H9 (cell line): Measurements from ENCODE around the gene APOL6. TPM values are rescaled to one million over a fixed set of nuclear protein-coding genes. Genes with fewer than 3 reads are reported as not detected.

Experiments used
- DNase-seq: peaks from one replicate; pipeline ENCODE4 v3.0.0-alpha.2; 2017
- H2AFZ ChIP-seq: one replicate; pipeline ENCODE4 v1.6.1; 2013; ENCODE audit warnings: mild to moderate bottlenecking, low read length, control low read depth, moderate library complexity
- H2AK5ac ChIP-seq: 2 replicates; pipeline ENCODE4 v1.6.1; 2013; ENCODE audit warnings: low read length, control low read depth, mixed read lengths; ENCODE audit not compliant: insufficient read length
- H2BK120ac ChIP-seq: one replicate; pipeline ENCODE4 v1.6.1; 2013; ENCODE audit warnings: low read depth, mild to moderate bottlenecking, low read length, control low read depth, inconsistent platforms; ENCODE audit not compliant: poor library complexity, severe bottlenecking
- H2BK12ac ChIP-seq: 2 replicates; pipeline ENCODE4 v1.6.1; 2013; ENCODE audit warnings: low read length, control low read depth, mixed read lengths, low read depth; ENCODE audit not compliant: insufficient read length
- H2BK15ac ChIP-seq: 2 replicates; pipeline ENCODE4 v1.6.1; 2013; ENCODE audit warnings: low read depth, low read length, control low read depth
- H2BK20ac ChIP-seq: one replicate; pipeline ENCODE4 v1.6.1; 2013; ENCODE audit warnings: low read depth, mild to moderate bottlenecking, low read length, control low read depth, inconsistent platforms; ENCODE audit not compliant: poor library complexity, severe bottlenecking
- H2BK5ac ChIP-seq: 2 replicates; pipeline ENCODE4 v1.6.1; 2013; ENCODE audit warnings: low read length, control low read depth, mixed read lengths; ENCODE audit not compliant: insufficient read length
- H3K14ac ChIP-seq: 2 replicates; pipeline ENCODE4 v1.6.1; 2013; ENCODE audit warnings: low read length, control low read depth; ENCODE audit not compliant: insufficient read depth
- H3K18ac ChIP-seq: 2 replicates; pipeline ENCODE4 v1.6.1; 2013; ENCODE audit warnings: low read depth, mild to moderate bottlenecking, mixed read lengths, low read length, control low read depth; ENCODE audit not compliant: insufficient read length
- H3K23ac ChIP-seq: 2 replicates; pipeline ENCODE4 v1.6.1; 2013; ENCODE audit warnings: low read length, control low read depth, mixed read lengths, low read depth; ENCODE audit not compliant: insufficient read length
- H3K23me2 ChIP-seq: 2 replicates; pipeline ENCODE4 v1.6.1; 2013; ENCODE audit warnings: low read depth, mild to moderate bottlenecking, mixed read lengths, low read length, control low read depth; ENCODE audit not compliant: insufficient read length, poor library complexity, severe bottlenecking
- H3K27ac ChIP-seq: 2 replicates; pipeline ENCODE4 v1.5.1; 2013; ENCODE audit warnings: low read length, control low read depth, mixed read lengths, low read depth; ENCODE audit not compliant: insufficient read length
- H3K27me3 ChIP-seq: 2 replicates; pipeline ENCODE4 v1.6.1; 2013; ENCODE audit warnings: low read length, control low read depth, inconsistent platforms; ENCODE audit not compliant: insufficient read depth
- H3K4ac ChIP-seq: 2 replicates; pipeline ENCODE4 v1.6.1; 2013; ENCODE audit warnings: low read depth, mild to moderate bottlenecking, control low read depth, inconsistent platforms, low read length, moderate library complexity
- H3K4me1 ChIP-seq: 2 replicates; pipeline ENCODE4 v1.6.1; 2013; ENCODE audit warnings: low read length, control low read depth, inconsistent platforms; ENCODE audit not compliant: insufficient read depth
- H3K4me2 ChIP-seq: 2 replicates; pipeline ENCODE4 v1.6.1; 2013; ENCODE audit warnings: low read length, control low read depth, mixed read lengths; ENCODE audit not compliant: insufficient read length, insufficient read depth
- H3K56ac ChIP-seq: 2 replicates; pipeline ENCODE4 v1.6.1; 2013; ENCODE audit warnings: low read depth, mild to moderate bottlenecking, mixed read lengths, low read length, control low read depth; ENCODE audit not compliant: insufficient read length
- H3K79me1 ChIP-seq: 2 replicates; pipeline ENCODE4 v1.6.1; 2013; ENCODE audit warnings: low read depth, mild to moderate bottlenecking, moderate library complexity, low read length, control low read depth, inconsistent platforms; ENCODE audit not compliant: insufficient read depth, poor library complexity, severe bottlenecking
- H3K79me2 ChIP-seq: 2 replicates; pipeline ENCODE4 v1.6.1; 2013; ENCODE audit warnings: low read length, control low read depth, inconsistent platforms; ENCODE audit not compliant: insufficient read depth
- H3K9ac ChIP-seq: 2 replicates; pipeline ENCODE4 v1.6.1; 2013; ENCODE audit warnings: low read length, control low read depth, mixed read lengths; ENCODE audit not compliant: insufficient read length; ENCODE audit errors: extremely low read depth
- H3K9me3 ChIP-seq: one replicate; pipeline ENCODE4 v1.6.1; 2013; ENCODE audit warnings: low read depth, low read length, inconsistent platforms; ENCODE audit not compliant: control insufficient read depth
- H3T11ph ChIP-seq: one replicate; pipeline ENCODE4 v1.6.1; 2013; ENCODE audit warnings: mild to moderate bottlenecking, low read length, control low read depth, inconsistent platforms
- H4K20me1 ChIP-seq: one replicate; pipeline ENCODE4 v1.6.1; 2013; ENCODE audit not compliant: control insufficient read depth, insufficient read length, insufficient read depth
- H4K5ac ChIP-seq: 2 replicates; pipeline ENCODE4 v1.6.1; 2013; ENCODE audit warnings: low read depth, mild to moderate bottlenecking, mixed read lengths, low read length, control low read depth; ENCODE audit not compliant: insufficient read length
- H4K8ac ChIP-seq: replicated peaks from 2 replicates; pipeline ENCODE4 v1.6.1; 2013; ENCODE audit warnings: low read length, control low read depth, mixed read lengths, low read depth; ENCODE audit not compliant: insufficient read length
- H4K91ac ChIP-seq: 2 replicates; pipeline ENCODE4 v1.6.1; 2013; ENCODE audit warnings: low read depth, mild to moderate bottlenecking, moderate library complexity, mixed read lengths, low read length, control low read depth; ENCODE audit not compliant: insufficient read length
- H3K27ac Mint-ChIP-seq, 3 experiments: 2 replicates in 2 of 3; 3 replicates in 1 of 3; pipeline ENCODE4 v1.8.0; 2020 to 2021; ENCODE audit warnings: mixed read lengths in 3 of 3, mild to moderate bottlenecking in 1 of 3, moderate library complexity in 1 of 3
- H3K27me3 Mint-ChIP-seq: 2 replicates; pipeline ENCODE4 v1.8.0; 2021; ENCODE audit warnings: low read depth, mild to moderate bottlenecking, moderate library complexity, mixed read lengths
- H3K36me3 Mint-ChIP-seq, 3 experiments: 2 replicates in 2 of 3; 3 replicates in 1 of 3; pipeline ENCODE4 v1.8.0; 2020 to 2021; ENCODE audit warnings: low read depth in 3 of 3, mixed read lengths in 3 of 3; ENCODE audit not compliant: insufficient read depth in 1 of 3
- H3K4me1 Mint-ChIP-seq, 2 experiments: 2 replicates each; pipeline ENCODE4 v1.8.0; 2020; ENCODE audit warnings: mixed read lengths in 2 of 2
- H3K4me3 Mint-ChIP-seq, 2 experiments: 2 replicates in 1 of 2; 3 replicates in 1 of 2; pipeline ENCODE4 v1.8.0; 2020 to 2021; ENCODE audit warnings: mild to moderate bottlenecking in 2 of 2, mixed read lengths in 2 of 2, moderate library complexity in 1 of 2
- H3K9me3 Mint-ChIP-seq, 2 experiments: 2 replicates in 1 of 2; 3 replicates in 1 of 2; pipeline ENCODE4 v1.8.0; 2020; ENCODE audit warnings: mild to moderate bottlenecking in 2 of 2, mixed read lengths in 2 of 2, moderate library complexity in 1 of 2
- CTCF ChIP-seq: fragments of 200-600 bp; sonication (generic); conservative IDR thresholded peaks from 3 replicates; pipeline ENCODE4 v1.8.0; 2021; ENCODE audit warnings: antibody characterized with exemption, mild to moderate bottlenecking
- WGBS: extraction: QIAGEN DNeasy Blood & Tissue Kit; methylation state at CpG from one replicate; pipeline ENCODE4 v1.1.7; 2013; ENCODE audit warnings: missing lambda C conversion rate, low lambda C conversion rate, mixed read lengths; ENCODE audit not compliant: insufficient read length; ENCODE audit errors: extremely low coverage; 5-methylcytosine and 5-hydroxymethylcytosine counted together
- total RNA-seq: library from RNA; stranded (reverse); gene quantifications from 2 replicates; pipeline ENCODE4 v1.2.1, GENCODE V29; 2021

Gene APOL6
- total RNA-seq, 1 experiment from 2014 or later: 0.07 TPM

GRCh38 chr22:35614404-35614803 lies 33.8 kb upstream of the APOL6 start:
- Histone ChIP-seq H4K5ac (no peak overlapping the region), H2AFZ (no peak overlapping the region), H3K79me2 (no peaks in the 10 kb centered on the region), H3K23me2 (no peaks in the 10 kb centered on the region), H3K4ac (no peak overlapping the region), H2BK12ac (no peak overlapping the region), H3K4me1 (no peaks in the 10 kb centered on the region), H3K18ac (no peak overlapping the region), H3T11ph (no peak overlapping the region), H3K56ac (no peak overlapping the region), H4K8ac (no peak overlapping the region), H3K23ac (no peak overlapping the region), H3K14ac (no peak overlapping the region), H3K9me3 (no peaks in the 10 kb centered on the region), H2BK5ac (no peak overlapping the region), H2BK20ac (no peak overlapping the region), H4K20me1 (no peaks in the 10 kb centered on the region), H2AK5ac (no peak overlapping the region), H3K27ac (no peak overlapping the region), H2BK15ac (no peak overlapping the region), H3K79me1 (no peaks in the 10 kb centered on the region), H3K27me3 (no peaks in the 10 kb centered on the region), H3K9ac (no peak overlapping the region), H3K4me2 (no peak overlapping the region), H4K91ac (no peak overlapping the region), H2BK120ac (no peak overlapping the region)
- no peak for DNase-seq
- H3K9me3 Mint-ChIP-seq: no peaks in the 10 kb centered on the region
- H3K4me3 Mint-ChIP-seq: no peak overlapping the region
- H3K36me3 Mint-ChIP-seq: no peaks in the 10 kb centered on the region
- no peak overlapping the region for H3K27ac Mint-ChIP-seq
- TF ChIP-seq CTCF: no peak
- peaks cover 0 to 5% of the 10 kb centered on the region in 2 experiments; a peak in 1 of 4 replicates for H3K4me1 Mint-ChIP-seq
- WGBS: no CpG with 5 or more reads among the region's 2 CpGs
- peaks cover 11% of the 10 kb centered on the region for H3K27me3 Mint-ChIP-seq
